HepG2 (cell line): ENCODE measurements around the gene HAP1. TPM values are rescaled to one million over a fixed set of nuclear protein-coding genes. Genes with fewer than 3 reads are reported as not detected.

ENCODE experiments used
- ATAC-seq: fragments of 200-7000 bp; cut with Tn5 transposase; 3 replicates; pipeline ENCODE4 v1.9.1; 2020; ENCODE audit warnings: mild to moderate bottlenecking, moderate library complexity
- BruUV-seq: library from RNA; stranded (reverse); fragments of 400-500 nt; replicated peaks from 2 replicates; lab custom pipeline; 2021; lab: Mats Ljungman, UMichigan
- CTCF ChIA-PET: fragments of 300-600 bp; formaldehyde crosslinking; extraction: SDS; loops from one replicate; lab custom pipeline; 2021; ENCODE audit warnings: low total read pairs, inconsistent platforms, low intra/inter-chr PET ratio; lab: Yijun Ruan, JAX
- POLR2A ChIA-PET: fragments of 350-600 bp; sonication (Branson Sonifier 250); formaldehyde crosslinking; loops from one replicate; lab custom pipeline; 2020; ENCODE audit warnings: antibody characterized with exemption, inconsistent platforms; lab: Yijun Ruan, JAX
- DNase-seq: peaks from one replicate; pipeline ENCODE4 v3.0.0-alpha.2; 2015; ENCODE audit warnings: low spot score
- FAIRE-seq: peaks from 3 replicates; lab custom pipeline; 2011; peaks lifted over from hg19 to GRCh38; lab: Jason Lieb, UNC
- H2AFZ ChIP-seq: one replicate; pipeline ENCODE4 v1.6.1; 2011; ENCODE audit warnings: low read length, inconsistent platforms
- H3K27ac ChIP-seq: fragments of 300-600 bp; 3 replicates; pipeline ENCODE4 v1.8.0; 2011; ENCODE audit warnings: mixed run types, mild to moderate bottlenecking, mixed read lengths, low read length, inconsistent platforms; ENCODE audit not compliant: insufficient read depth; ENCODE audit errors: extremely low read length
- H3K27me3 ChIP-seq, 2 experiments: fragments of 200-600 bp in 1 of 2; 2 replicates in 1 of 2; 3 replicates in 1 of 2; pipeline versions ENCODE4 v1.6.0 to v1.8.0; 2011; ENCODE audit warnings: low read length in 2 of 2, mild to moderate bottlenecking in 2 of 2, moderate library complexity in 2 of 2, inconsistent platforms in 1 of 2; ENCODE audit not compliant: insufficient read depth in 2 of 2, control insufficient read depth in 1 of 2
- H3K36me3 ChIP-seq, 2 experiments: fragments of 200-600 bp in 1 of 2; replicated peaks in 1 of 2; 2 replicates in 1 of 2; 3 replicates in 1 of 2; pipeline versions ENCODE4 v1.5.1 to v1.8.0; 2011; ENCODE audit warnings: low read length in 2 of 2, inconsistent platforms in 1 of 2; ENCODE audit not compliant: insufficient read depth in 2 of 2, control insufficient read depth in 1 of 2
- H3K4me1 ChIP-seq: 2 replicates; pipeline ENCODE4 v1.5.1; 2012; ENCODE audit warnings: low read length, inconsistent platforms; ENCODE audit not compliant: insufficient read depth
- H3K4me2 ChIP-seq: 2 replicates; pipeline ENCODE4 v1.6.0; 2011; ENCODE audit warnings: low read depth, low read length, inconsistent platforms
- H3K4me3 ChIP-seq, 3 experiments: fragments of 200-600 bp in 1 of 3; sonication (generic), shearing (Covaris generic) in 1 of 3; replicated peaks in 1 of 3; 2 replicates each; pipeline ENCODE4 v1.5.1; 2011 to 2016; ENCODE audit warnings: low read length in 3 of 3, inconsistent platforms in 2 of 3, low read depth in 2 of 3, mild to moderate bottlenecking in 2 of 3, control low read depth in 1 of 3, mixed read lengths in 1 of 3; ENCODE audit not compliant: insufficient read depth in 1 of 3
- H3K79me2 ChIP-seq: one replicate; pipeline ENCODE4 v1.6.1; 2011; ENCODE audit warnings: low read length, inconsistent platforms; ENCODE audit not compliant: insufficient read depth
- H3K9ac ChIP-seq: 2 replicates; pipeline ENCODE4 v1.6.0; 2011; ENCODE audit warnings: mild to moderate bottlenecking, low read depth, low read length, inconsistent platforms; ENCODE audit not compliant: insufficient read depth
- H3K9me3 ChIP-seq: 2 replicates; pipeline ENCODE4 v1.5.1; 2012; ENCODE audit warnings: mild to moderate bottlenecking, low read length
- H4K20me1 ChIP-seq: 2 replicates; pipeline ENCODE4 v1.6.0; 2011; ENCODE audit warnings: inconsistent platforms, mild to moderate bottlenecking, low read length, moderate library complexity; ENCODE audit not compliant: insufficient read depth
- ETV5 ChIP-seq: IDR thresholded peaks from 2 replicates; pipeline ENCODE4 v1.6.1; 2018; ENCODE audit warnings: missing biosample characterization, missing genetic modification reagents, inconsistent platforms, borderline replicate concordance
- HNF4A ChIP-seq: sonication (generic); formaldehyde crosslinking; IDR thresholded peaks from 2 replicates; pipeline ENCODE4 v1.4.0; 2020; ENCODE audit warnings: missing genetic modification reagents
- KLF6 ChIP-seq: IDR thresholded peaks from 2 replicates; pipeline ENCODE4 v1.8.0; 2016; ENCODE audit warnings: missing biosample characterization, missing genetic modification reagents
- ZEB1 ChIP-seq: IDR thresholded peaks from 2 replicates; pipeline ENCODE4 v1.6.1; 2012; ENCODE audit warnings: mild to moderate bottlenecking, low read depth, inconsistent platforms; ENCODE audit not compliant: insufficient replicate concordance
- ZNF143 ChIP-seq: sonication (generic); formaldehyde crosslinking; IDR thresholded peaks from 2 replicates; pipeline ENCODE4 v1.4.0; 2020; ENCODE audit warnings: missing genetic modification reagents
- ZNF382 ChIP-seq: sonication (generic); formaldehyde crosslinking; IDR thresholded peaks from 2 replicates; pipeline ENCODE4 v1.5.0; 2020; ENCODE audit warnings: missing genetic modification reagents, mild to moderate bottlenecking, borderline replicate concordance
- ZNF598 ChIP-seq: sonication (generic); formaldehyde crosslinking; IDR thresholded peaks from 2 replicates; pipeline ENCODE4 v1.5.1; 2020; ENCODE audit warnings: mild to moderate bottlenecking, missing genetic modification reagents, borderline replicate concordance
- WGBS: methylation state at CpG from one replicate; pipeline ENCODE4 v1.1.6; 2017; ENCODE audit warnings: low lambda C conversion rate; 5-methylcytosine and 5-hydroxymethylcytosine counted together
- in situ Hi-C: cut with HindIII; loops from 2 replicates; pipeline ENCODE4 v1.10.0; 2017; ENCODE audit warnings: low pct_unique_long_range_greater_than_20kb; ENCODE audit not compliant: extremely low pct_ligation_motif_present
- intact Hi-C: fragments of 100-400 bp; cut with micrococcal nuclease; formaldehyde crosslinking; loops from one replicate; pipeline ENCODE4 v1.10.0; 2022; ENCODE audit not compliant: unreplicated experiment
- polyA plus RNA-seq, 8 experiments: library from polyadenylated mRNA; depleted of rRNA in 3 of 8; stranded (reverse) in 7 of 8; unstranded in 1 of 8; fragments of >200 nt; fragmentation: Illumina TruSeq in 4 of 8; extraction: Trizol in 4 of 8; gene quantifications; 2 replicates each; pipeline versions ENCODE4 v1.2.1 to v1.2.3, GENCODE V29; 2011 to 2016; ENCODE audit warnings: low read depth in 4 of 8, missing spikeins in 1 of 8, mixed read lengths in 1 of 8; ENCODE audit not compliant: insufficient read depth in 1 of 8
- total RNA-seq, 5 experiments: library from RNA; depleted of rRNA; stranded (reverse); fragments of >200 nt; fragmentation: Illumina TruSeq; extraction: Trizol; gene quantifications; 2 replicates each; pipeline ENCODE4 v1.2.3, GENCODE V29; 2016; ENCODE audit warnings: low read depth in 1 of 5
- TF ChIP-seq, protein P1 (sequence below): sonication (generic); formaldehyde crosslinking; conservative IDR thresholded peaks from 2 replicates; pipeline ENCODE4 v1.8.1; 2023; ENCODE audit warnings: missing genetic modification reagents
- TF ChIP-seq, protein P2 (sequence below): sonication (generic); formaldehyde crosslinking; IDR thresholded peaks from 2 replicates; pipeline ENCODE4 v1.5.0; 2020; ENCODE audit warnings: mild to moderate bottlenecking, missing genetic modification reagents, borderline replicate concordance
- TF ChIP-seq, protein P3 (sequence below): sonication (generic); formaldehyde crosslinking; IDR thresholded peaks from 2 replicates; pipeline ENCODE4 v1.5.1; 2020; ENCODE audit warnings: missing genetic modification reagents, mild to moderate bottlenecking, borderline replicate concordance
- TF ChIP-seq, protein P4 (sequence below): sonication (generic); formaldehyde crosslinking; IDR thresholded peaks from 2 replicates; pipeline ENCODE4 v1.5.1; 2020; ENCODE audit warnings: mild to moderate bottlenecking, missing genetic modification reagents, borderline replicate concordance

HAP1 gene
- total and polyA plus RNA-seq, 2 of the 13 experiments (the other 11 are each of a cell fraction or from before 2014, with no cell fraction given), result 0.07 TPM

DNA sequence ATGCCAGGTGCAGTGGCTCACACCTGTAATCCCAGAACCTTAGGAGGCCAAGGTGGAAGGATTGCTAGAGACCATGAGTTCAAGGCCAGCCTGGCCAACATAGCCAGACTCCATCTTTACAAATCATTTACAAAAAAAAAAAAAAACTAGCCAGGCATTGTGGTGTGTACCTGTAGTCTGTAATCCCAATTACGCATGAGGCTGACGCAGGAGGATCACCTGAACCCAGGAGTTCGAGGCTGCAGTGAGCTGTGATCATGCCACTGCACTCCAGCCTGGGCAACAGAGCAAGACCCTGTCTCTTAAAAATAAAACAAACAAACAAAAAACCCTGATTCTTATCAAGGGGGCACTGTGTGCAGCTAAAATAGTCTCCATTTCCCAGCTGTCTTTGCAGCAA, 16.8 kb upstream of the HAP1 start (continued):
- TF ChIP-seq, protein P1, sequence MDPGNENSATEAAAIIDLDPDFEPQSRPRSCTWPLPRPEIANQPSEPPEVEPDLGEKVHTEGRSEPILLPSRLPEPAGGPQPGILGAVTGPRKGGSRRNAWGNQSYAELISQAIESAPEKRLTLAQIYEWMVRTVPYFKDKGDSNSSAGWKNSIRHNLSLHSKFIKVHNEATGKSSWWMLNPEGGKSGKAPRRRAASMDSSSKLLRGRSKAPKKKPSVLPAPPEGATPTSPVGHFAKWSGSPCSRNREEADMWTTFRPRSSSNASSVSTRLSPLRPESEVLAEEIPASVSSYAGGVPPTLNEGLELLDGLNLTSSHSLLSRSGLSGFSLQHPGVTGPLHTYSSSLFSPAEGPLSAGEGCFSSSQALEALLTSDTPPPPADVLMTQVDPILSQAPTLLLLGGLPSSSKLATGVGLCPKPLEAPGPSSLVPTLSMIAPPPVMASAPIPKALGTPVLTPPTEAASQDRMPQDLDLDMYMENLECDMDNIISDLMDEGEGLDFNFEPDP (CRISPR knock-in tag), result 0 out of 2 replicates have a peak, but pooled peaks have one; percentile 66
- TF ChIP-seq ZNF143 (CRISPR knock-in tag), result 0 out of 2 replicates have a peak, but pooled peaks have one; percentile 31
- TF ChIP-seq, protein P2, sequence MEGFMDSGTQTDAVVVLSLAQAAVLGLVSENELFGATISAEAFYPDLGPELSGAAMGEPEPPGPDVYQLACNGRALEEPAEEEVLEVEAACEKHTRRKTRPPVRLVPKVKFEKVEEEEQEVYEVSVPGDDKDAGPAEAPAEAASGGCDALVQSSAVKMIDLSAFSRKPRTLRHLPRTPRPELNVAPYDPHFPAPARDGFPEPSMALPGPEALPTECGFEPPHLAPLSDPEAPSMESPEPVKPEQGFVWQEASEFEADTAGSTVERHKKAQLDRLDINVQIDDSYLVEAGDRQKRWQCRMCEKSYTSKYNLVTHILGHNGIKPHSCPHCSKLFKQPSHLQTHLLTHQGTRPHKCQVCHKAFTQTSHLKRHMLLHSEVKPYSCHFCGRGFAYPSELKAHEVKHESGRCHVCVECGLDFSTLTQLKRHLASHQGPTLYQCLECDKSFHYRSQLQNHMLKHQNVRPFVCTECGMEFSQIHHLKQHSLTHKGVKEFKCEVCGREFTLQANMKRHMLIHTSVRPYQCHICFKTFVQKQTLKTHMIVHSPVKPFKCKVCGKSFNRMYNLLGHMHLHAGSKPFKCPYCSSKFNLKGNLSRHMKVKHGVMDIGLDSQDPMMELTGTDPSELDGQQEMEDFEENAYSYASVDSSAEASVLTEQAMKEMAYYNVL, result no peak
- no peak for TF ChIP-seq KLF6 (CRISPR knock-in tag)
- TF ChIP-seq ETV5 (CRISPR knock-in tag), result no peak
- TF ChIP-seq HNF4A (CRISPR knock-in tag), result peak; percentile 15; the same call in 1 of the 2 replicates
- no peak for TF ChIP-seq ZNF382 (CRISPR knock-in tag)
- peak; percentile 37 for TF ChIP-seq ZEB1

DNA sequence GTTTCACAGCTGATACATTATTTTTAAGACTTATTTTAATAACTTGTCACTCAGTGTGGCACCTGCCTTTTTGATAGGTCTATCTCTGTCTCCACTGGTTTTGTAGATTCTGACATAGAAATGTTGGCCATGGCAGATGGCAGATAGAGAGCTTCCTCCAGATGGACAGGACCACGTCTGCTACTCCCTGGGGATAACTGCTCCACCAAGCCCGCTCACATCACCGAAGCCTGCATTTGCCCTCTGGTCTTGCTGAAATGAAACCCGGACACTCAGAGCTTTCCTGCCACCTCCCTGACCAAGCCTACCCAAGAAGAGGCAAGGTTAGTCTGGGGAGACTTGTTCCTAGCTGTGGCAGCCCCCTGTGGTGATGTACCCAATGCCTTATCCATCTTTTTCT, 16.4 kb upstream of the HAP1 start:
- intact Hi-C loops, result no loop called here
- H3K27me3 ChIP-seq, result no peaks in the 10 kb centered on the region; a peak in 1 of 5 replicates
- FAIRE-seq, result no peak
- POLR2A ChIA-PET, result interaction anchor here (1.2 to 2.7 kb wide), 5 partner anchors 14 to 62 kb away, joined by 3 to 25 read pairs (median 8); partner anchors contain the start of genes EIF1 and JUP
- no peaks in the 10 kb centered on the region for H3K9me3 ChIP-seq
- H4K20me1 ChIP-seq, result no peaks in the 10 kb centered on the region
- H3K4me2 ChIP-seq, result no peak overlapping the region
- no peak for DNase-seq
- BruUV-seq, result no TSS peak
- 79% methylated on average over 4 of the region's 4 CpGs for WGBS
- no peak for ATAC-seq
- no peaks in the 10 kb centered on the region for H3K79me2 ChIP-seq
- H3K4me3 ChIP-seq, result no peak overlapping the region
- H3K4me1 ChIP-seq, result peaks cover 40% of the 10 kb centered on the region
- H3K36me3 ChIP-seq, result peaks cover 2 to 10% of the 10 kb centered on the region in 2 experiments; a peak in 3 of 5 replicates
- H2AFZ ChIP-seq, result no peak overlapping the region
- CTCF ChIA-PET, result no interaction called here
- no peak overlapping the region for H3K9ac ChIP-seq
- in situ Hi-C loops, result no loop called here
- H3K27ac ChIP-seq, result no peak overlapping the region
- TF ChIP-seq, protein P3, sequence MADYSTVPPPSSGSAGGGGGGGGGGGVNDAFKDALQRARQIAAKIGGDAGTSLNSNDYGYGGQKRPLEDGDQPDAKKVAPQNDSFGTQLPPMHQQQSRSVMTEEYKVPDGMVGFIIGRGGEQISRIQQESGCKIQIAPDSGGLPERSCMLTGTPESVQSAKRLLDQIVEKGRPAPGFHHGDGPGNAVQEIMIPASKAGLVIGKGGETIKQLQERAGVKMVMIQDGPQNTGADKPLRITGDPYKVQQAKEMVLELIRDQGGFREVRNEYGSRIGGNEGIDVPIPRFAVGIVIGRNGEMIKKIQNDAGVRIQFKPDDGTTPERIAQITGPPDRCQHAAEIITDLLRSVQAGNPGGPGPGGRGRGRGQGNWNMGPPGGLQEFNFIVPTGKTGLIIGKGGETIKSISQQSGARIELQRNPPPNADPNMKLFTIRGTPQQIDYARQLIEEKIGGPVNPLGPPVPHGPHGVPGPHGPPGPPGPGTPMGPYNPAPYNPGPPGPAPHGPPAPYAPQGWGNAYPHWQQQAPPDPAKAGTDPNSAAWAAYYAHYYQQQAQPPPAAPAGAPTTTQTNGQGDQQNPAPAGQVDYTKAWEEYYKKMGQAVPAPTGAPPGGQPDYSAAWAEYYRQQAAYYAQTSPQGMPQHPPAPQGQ (CRISPR knock-in tag), result 0 out of 2 replicates have a peak, but pooled peaks have one; percentile 47
- TF ChIP-seq, protein P4, sequence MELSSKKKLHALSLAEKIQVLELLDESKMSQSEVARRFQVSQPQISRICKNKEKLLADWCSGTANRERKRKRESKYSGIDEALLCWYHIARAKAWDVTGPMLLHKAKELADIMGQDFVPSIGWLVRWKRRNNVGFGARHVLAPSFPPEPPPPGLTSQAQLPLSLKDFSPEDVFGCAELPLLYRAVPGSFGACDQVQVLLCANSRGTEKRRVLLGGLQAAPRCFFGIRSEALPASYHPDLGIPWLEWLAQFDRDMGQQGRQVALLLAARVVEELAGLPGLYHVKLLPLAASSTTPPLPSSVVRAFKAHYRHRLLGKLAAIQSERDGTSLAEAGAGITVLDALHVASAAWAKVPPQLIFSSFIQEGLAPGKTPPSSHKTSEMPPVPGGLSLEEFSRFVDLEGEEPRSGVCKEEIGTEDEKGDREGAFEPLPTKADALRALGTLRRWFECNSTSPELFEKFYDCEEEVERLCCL (CRISPR knock-in tag), result no peak
- peak; percentile 38; the same call in 1 of the 2 replicates for TF ChIP-seq ZNF598 (CRISPR knock-in tag)
- TF ChIP-seq, all 625 proteins: peak for 2
